ENCODE measurements around the gene ERFE. TPM values are rescaled to one million over a fixed set of nuclear protein-coding genes. Genes with fewer than 3 reads are reported as not detected.

Gene ERFE
- total RNA-seq, 5 donors from 2014 or later (not counting 1 experiment from before 2014, with no cell fraction given): not detected

- Histone ChIP-seq H3K36me3 (ENCODE audit: control insufficient read depth in 2 of 2, extremely low read depth in 1 of 2, insufficient read depth in 1 of 2, low read length in 1 of 2) (no peaks in the 10 kb centered on the region), H3K27me3 (replicated peaks in 1 of 2; ENCODE audit: control insufficient read depth in 2 of 2, extremely low read depth in 1 of 2, insufficient read depth in 2 of 2, low read length in 1 of 2) (peaks cover 0 to 71% of the 10 kb centered on the region in 2 experiments), H3K9me3 (no peaks in the 10 kb centered on the region), H3K4me1 (ENCODE audit: control insufficient read depth in 1 of 2, extremely low read depth in 1 of 2, insufficient read depth in 2 of 2, low read length in 2 of 2) (peaks cover 0 to 17% of the 10 kb centered on the region in 2 experiments), H3K27ac (ENCODE audit: low read length) (no peak overlapping the region), H3K4me3 (ENCODE audit: control insufficient read depth in 1 of 2, extremely low read depth in 1 of 2, low read length in 1 of 2) (no peak overlapping the region)
- WGBS (ENCODE audit: insufficient coverage): 50% methylated on average over 20 of the region's 23 CpGs
- no peak for ATAC-seq (replicated peaks in 1 of 4)
- H3K4me3 Mint-ChIP-seq: peak overlapping the region in 1 of 3 donors; percentile 72
- H3K27ac Mint-ChIP-seq: no peak overlapping the region
- no peaks in the 10 kb centered on the region for H3K9me3 Mint-ChIP-seq
- CTCF ChIA-PET: no interaction called here
- POLR2A ChIA-PET: no interaction called here
- peak in 3 of 35 experiments; percentile 19 to 30 (median 22) for DNase-seq
- H3K27me3 Mint-ChIP-seq: peaks cover 14 to 41% of the 10 kb centered on the region in 2 donors
- H3K4me1 Mint-ChIP-seq: peaks cover 14 to 18% (median 14%) of the 10 kb centered on the region in 3 donors
- H3K36me3 Mint-ChIP-seq: no peaks in the 10 kb centered on the region
Observed at GRCh38 chr2:238160206-238161129, 1.7 kb downstream of the ERFE start.

DNA sequence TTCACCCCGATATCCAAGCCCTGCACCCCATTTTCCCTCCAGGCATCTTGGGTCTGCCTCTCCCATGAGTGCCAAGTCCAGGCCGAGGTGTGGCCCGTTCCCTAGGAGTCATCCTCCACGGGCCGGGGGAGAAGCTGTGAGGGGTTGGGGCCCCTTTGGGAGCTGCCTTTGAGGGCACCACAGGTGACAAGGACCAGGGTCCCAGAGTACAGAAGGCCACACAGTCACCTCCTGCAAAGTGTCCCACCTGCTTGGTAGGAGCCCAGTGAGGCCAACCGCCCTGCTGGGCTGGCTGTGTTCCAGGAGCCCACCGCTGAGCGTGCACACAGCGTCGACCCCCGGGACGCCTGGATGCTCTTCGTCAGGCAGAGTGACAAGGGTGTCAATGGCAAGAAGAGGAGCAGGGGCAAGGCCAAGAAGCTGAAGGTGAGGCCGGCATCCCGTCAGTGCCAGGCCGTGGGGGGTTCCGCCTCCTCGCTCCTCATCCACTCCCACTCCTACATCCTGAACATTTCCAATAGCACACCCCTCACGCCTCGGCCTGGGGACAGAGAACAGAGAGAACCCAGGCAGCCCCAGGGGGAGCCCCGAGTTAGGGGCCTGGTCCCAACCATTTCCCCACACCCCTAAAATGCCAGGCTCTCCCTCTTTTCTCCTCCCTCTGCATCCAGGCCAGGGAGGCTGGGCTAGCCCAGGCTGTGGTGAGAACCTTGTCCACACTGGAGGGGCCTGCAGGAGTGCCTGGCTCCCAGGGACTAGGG, 2.7 kb downstream of the ERFE start:
- Histone ChIP-seq H3K27ac (ENCODE audit: low read length) (no peak overlapping the region), H3K9me3 (no peaks in the 10 kb centered on the region), H3K4me1 (ENCODE audit: control insufficient read depth in 1 of 2, extremely low read depth in 1 of 2, insufficient read depth in 2 of 2, low read length in 2 of 2) (peaks cover 0 to 17% of the 10 kb centered on the region in 2 experiments), H3K27me3 (replicated peaks in 1 of 2; ENCODE audit: control insufficient read depth in 2 of 2, extremely low read depth in 1 of 2, insufficient read depth in 2 of 2, low read length in 1 of 2) (peaks cover 0 to 68% of the 10 kb centered on the region in 2 experiments), H3K4me3 (ENCODE audit: control insufficient read depth in 1 of 2, extremely low read depth in 1 of 2, low read length in 1 of 2) (no peak overlapping the region), H3K36me3 (ENCODE audit: control insufficient read depth in 2 of 2, extremely low read depth in 1 of 2, insufficient read depth in 1 of 2, low read length in 1 of 2) (no peaks in the 10 kb centered on the region)
- peaks cover 14 to 44% of the 10 kb centered on the region in 2 donors for H3K27me3 Mint-ChIP-seq
- DNase-seq (no peak), ATAC-seq (replicated peaks in 1 of 4) (no peak)
- H3K27ac Mint-ChIP-seq: no peak overlapping the region
- ChIA-PET POLR2A (no interaction called here), CTCF (no interaction called here)
- no peak overlapping the region for H3K4me3 Mint-ChIP-seq
- WGBS (ENCODE audit: insufficient coverage): 86% methylated on average over 15 of the region's 21 CpGs
- H3K36me3 Mint-ChIP-seq: no peaks in the 10 kb centered on the region
- H3K9me3 Mint-ChIP-seq: no peaks in the 10 kb centered on the region
- H3K4me1 Mint-ChIP-seq: peaks cover 14 to 18% (median 14%) of the 10 kb centered on the region in 3 donors

GRCh38 chr2:238162251-238162845, 3.6 kb downstream of the ERFE start:
- Mint-ChIP-seq H3K4me3 (no peak overlapping the region), H3K4me1 (peaks cover 14 to 18% (median 14%) of the 10 kb centered on the region in 3 donors), H3K27me3 (peaks cover 14 to 44% of the 10 kb centered on the region in 2 donors), H3K27ac (no peak overlapping the region), H3K9me3 (no peaks in the 10 kb centered on the region), H3K36me3 (peaks cover under 1% of the 10 kb centered on the region)
- Histone ChIP-seq H3K27me3 (replicated peaks in 1 of 2; ENCODE audit: control insufficient read depth in 2 of 2, extremely low read depth in 1 of 2, insufficient read depth in 2 of 2, low read length in 1 of 2) (peaks cover 0 to 68% of the 10 kb centered on the region in 2 experiments), H3K4me1 (ENCODE audit: control insufficient read depth in 1 of 2, extremely low read depth in 1 of 2, insufficient read depth in 2 of 2, low read length in 2 of 2) (peaks cover 0 to 17% of the 10 kb centered on the region in 2 experiments), H3K27ac (ENCODE audit: low read length) (no peak overlapping the region), H3K36me3 (ENCODE audit: control insufficient read depth in 2 of 2, extremely low read depth in 1 of 2, insufficient read depth in 1 of 2, low read length in 1 of 2) (no peaks in the 10 kb centered on the region), H3K9me3 (no peaks in the 10 kb centered on the region), H3K4me3 (ENCODE audit: control insufficient read depth in 1 of 2, extremely low read depth in 1 of 2, low read length in 1 of 2) (no peak overlapping the region)
- ChIA-PET CTCF (no interaction called here), POLR2A (no interaction called here)
- WGBS (ENCODE audit: insufficient coverage): 84% methylated on average over 11 of the region's 14 CpGs
- no peak for DNase-seq
- no peak for ATAC-seq (replicated peaks in 1 of 4)

- H3K4me1 ChIP-seq (ENCODE audit: control insufficient read depth in 1 of 2, extremely low read depth in 1 of 2, insufficient read depth in 2 of 2, low read length in 2 of 2): peaks cover 0 to 17% of the 10 kb centered on the region in 2 experiments
- H3K36me3 Mint-ChIP-seq: peaks cover 5% of the 10 kb centered on the region
- no peak overlapping the region for H3K4me3 ChIP-seq (ENCODE audit: control insufficient read depth in 1 of 2, extremely low read depth in 1 of 2, low read length in 1 of 2)
- H3K9me3 ChIP-seq: no peaks in the 10 kb centered on the region
- H3K9me3 Mint-ChIP-seq: no peaks in the 10 kb centered on the region
- no peak overlapping the region for H3K4me3 Mint-ChIP-seq
- H3K36me3 ChIP-seq (ENCODE audit: control insufficient read depth in 2 of 2, extremely low read depth in 1 of 2, insufficient read depth in 1 of 2, low read length in 1 of 2): peaks cover 3 to 5% of the 10 kb centered on the region in 2 donors
- DNase-seq: no peak
- H3K27ac ChIP-seq (ENCODE audit: low read length): no peak overlapping the region
- H3K4me1 Mint-ChIP-seq: peaks cover 14 to 18% (median 14%) of the 10 kb centered on the region in 3 donors
- H3K27me3 ChIP-seq (replicated peaks in 1 of 2; ENCODE audit: control insufficient read depth in 2 of 2, extremely low read depth in 1 of 2, insufficient read depth in 2 of 2, low read length in 1 of 2): peaks cover 0 to 62% of the 10 kb centered on the region in 2 experiments
- 74% methylated on average over 12 of the region's 15 CpGs for WGBS (ENCODE audit: insufficient coverage)
- POLR2A ChIA-PET: no interaction called here
- H3K27ac Mint-ChIP-seq: no peak overlapping the region
- CTCF ChIA-PET: interaction anchor here in 1 of 2 donors (0.6 kb wide), 1 partner anchor 11 kb away, joined by 3 read pairs; no protein-coding TSS in a partner anchor
- ATAC-seq (replicated peaks in 1 of 4): no peak
- H3K27me3 Mint-ChIP-seq: peaks cover 14 to 42% of the 10 kb centered on the region in 2 donors
Observed at GRCh38 chr2:238162846-238163441, 4.2 kb downstream of the ERFE start.

DNA sequence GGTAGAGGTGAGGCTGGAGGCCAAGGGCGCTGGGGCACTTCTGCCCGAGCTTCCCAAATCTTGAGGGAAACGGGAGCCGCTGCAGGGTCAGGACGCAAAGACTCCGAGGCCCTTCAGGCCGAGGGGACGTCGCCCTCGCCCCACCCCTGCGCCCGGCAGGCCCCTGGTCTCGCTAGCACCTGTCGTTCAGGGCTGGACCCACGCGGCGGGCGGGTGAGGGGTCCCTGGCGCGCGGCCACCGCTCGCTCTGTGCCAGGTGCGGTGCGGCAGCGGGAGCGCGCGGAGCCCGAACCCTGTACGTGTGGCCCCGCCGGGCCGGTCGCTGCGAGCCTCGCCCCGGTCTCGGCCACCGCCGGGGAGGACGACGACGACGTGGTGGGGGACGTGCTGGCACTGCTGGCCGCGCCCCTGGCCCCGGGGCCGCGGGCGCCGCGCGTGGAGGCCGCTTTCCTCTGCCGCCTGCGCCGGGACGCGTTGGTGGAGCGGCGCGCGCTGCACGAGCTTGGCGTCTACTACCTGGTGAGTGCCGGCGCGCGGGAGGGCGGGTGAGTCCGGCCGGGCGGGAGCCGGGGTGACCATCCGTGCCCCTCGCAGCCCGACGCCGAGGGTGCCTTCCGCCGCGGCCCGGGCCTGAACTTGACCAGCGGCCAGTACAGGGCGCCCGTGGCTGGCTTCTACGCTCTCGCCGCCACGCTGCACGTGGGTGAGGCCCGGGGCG, 4.9 kb downstream of the ERFE start:
- DNase-seq (no peak), ATAC-seq (replicated peaks in 1 of 4) (no peak)
- Histone ChIP-seq H3K9me3 (no peaks in the 10 kb centered on the region), H3K4me3 (ENCODE audit: control insufficient read depth in 1 of 2, extremely low read depth in 1 of 2, low read length in 1 of 2) (no peak overlapping the region), H3K27ac (ENCODE audit: low read length) (no peak overlapping the region), H3K36me3 (ENCODE audit: control insufficient read depth in 2 of 2, extremely low read depth in 1 of 2, insufficient read depth in 1 of 2, low read length in 1 of 2) (peaks cover 6 to 7% of the 10 kb centered on the region in 2 donors), H3K4me1 (ENCODE audit: control insufficient read depth in 1 of 2, extremely low read depth in 1 of 2, insufficient read depth in 2 of 2, low read length in 2 of 2) (peaks cover 0 to 14% of the 10 kb centered on the region in 2 experiments), H3K27me3 (replicated peaks in 1 of 2; ENCODE audit: control insufficient read depth in 2 of 2, extremely low read depth in 1 of 2, insufficient read depth in 2 of 2, low read length in 1 of 2) (peaks cover 0 to 56% of the 10 kb centered on the region in 2 experiments)
- ChIA-PET POLR2A (no interaction called here), CTCF (interaction anchor here in 1 of 2 donors (0.6 kb wide), 1 partner anchor 12 kb away, joined by 3 read pairs; no protein-coding TSS in a partner anchor)
- Mint-ChIP-seq H3K4me3 (no peak overlapping the region), H3K9me3 (no peaks in the 10 kb centered on the region), H3K27ac (no peak overlapping the region), H3K27me3 (peaks cover 14 to 40% of the 10 kb centered on the region in 2 donors), H3K4me1 (peaks cover 14 to 18% (median 14%) of the 10 kb centered on the region in 3 donors), H3K36me3 (peaks cover 8% of the 10 kb centered on the region)
- WGBS (ENCODE audit: insufficient coverage): 7% methylated on average over 94 of the region's 95 CpGs

All from T-cell (primary cell).